CD4-positive, alpha-beta T cell treated with Interleukin-17A for 4 hours (primary cell): ENCODE measurements around the gene BAG1.

Experiments used
- DNase-seq: peaks from one replicate; pipeline ENCODE4 v3.0.0-alpha.2; 2020; ENCODE audit warnings: mixed read lengths

Gene BAG1

GRCh38 chr9:33273266-33273971, 8.9 kb upstream of the BAG1 start:
- no peak for DNase-seq

- no peak for DNase-seq
Measured at GRCh38 chr9:33272061-33272460, 7.6 kb upstream of the BAG1 start.

GRCh38 chr9:33270146-33270545, 5.6 kb upstream of the BAG1 start:
- DNase-seq: no peak

- DNase-seq: no peak
Measured at GRCh38 chr9:33267151-33267767, 2.8 kb upstream of the BAG1 start.

- no peak for DNase-seq
Measured at GRCh38 chr9:33265211-33265865, 830 bp upstream of the BAG1 start.

- DNase-seq: peak; percentile 42
Measured at GRCh38 chr9:33264003-33264472, 470 bp downstream of the BAG1 start.

- peak; percentile 23 for DNase-seq
Measured at GRCh38 chr9:33263131-33264002, 1.1 kb downstream of the BAG1 start.

GRCh38 chr9:33260372-33260771, 4.1 kb downstream of the BAG1 start:
- no peak for DNase-seq

GRCh38 chr9:33257276-33257675, 7.2 kb downstream of the BAG1 start:
- no peak for DNase-seq

- DNase-seq: no peak
Measured at GRCh38 chr9:33256236-33256635, 8.3 kb downstream of the BAG1 start.

GRCh38 chr9:33255471-33255870, 9.0 kb downstream of the BAG1 start:
- no peak for DNase-seq

- DNase-seq: no peak
Measured at GRCh38 chr9:33255014-33255413, 9.5 kb downstream of the BAG1 start.

GRCh38 chr9:33254211-33254610, 10.3 kb downstream of the BAG1 start:
- no peak for DNase-seq

GRCh38 chr9:33250458-33250995, 14.0 kb downstream of the BAG1 start:
- no peak for DNase-seq

GRCh38 chr9:33249983-33250382, 14.5 kb downstream of the BAG1 start:
- DNase-seq: no peak

GRCh38 chr9:33249087-33249658, 15.3 kb downstream of the BAG1 start:
- no peak for DNase-seq

- no peak for DNase-seq
Measured at GRCh38 chr9:33248606-33249005, 15.9 kb downstream of the BAG1 start.

GRCh38 chr9:33246269-33246860, 18.1 kb downstream of the BAG1 start:
- no peak for DNase-seq

- no peak for DNase-seq
Measured at GRCh38 chr9:33245341-33245740, 19.2 kb downstream of the BAG1 start.

GRCh38 chr9:33244137-33244784, 20.2 kb downstream of the BAG1 start:
- no peak for DNase-seq

- DNase-seq: no peak
Measured at GRCh38 chr9:33242609-33243134, 21.8 kb downstream of the BAG1 start.
